ENCODE measurements around the gene HAAO.

DNA sequence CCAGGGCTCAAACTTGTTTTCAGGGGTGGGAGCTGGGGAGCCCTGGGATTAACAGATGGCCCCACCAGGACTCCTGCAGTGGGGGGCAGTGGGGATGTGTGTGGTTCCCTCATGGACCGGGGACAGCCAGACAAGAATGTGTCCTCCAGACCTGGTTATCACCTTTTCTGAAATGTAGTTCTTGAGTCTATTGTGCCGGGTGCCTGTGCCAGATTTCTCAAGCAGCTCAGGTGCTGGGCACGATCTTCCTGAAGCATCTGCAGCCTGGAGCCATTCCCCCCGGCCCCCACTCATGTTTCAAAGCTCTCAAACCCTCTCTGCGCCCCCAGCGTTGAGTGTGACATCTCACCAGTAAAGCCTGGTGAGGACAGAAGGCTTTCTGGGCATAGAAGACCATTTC is 48.4 kb upstream of the HAAO start:
- TF ChIP-seq SP1 (CRISPR knock-in tag; conservative IDR thresholded peaks at IDR 0.05), result no peak
- TF ChIP-seq ATF1 (CRISPR knock-in tag; IDR thresholded peaks at IDR 0.05), result no peak
- TF ChIP-seq KAT7 (CRISPR knock-in tag; IDR thresholded peaks at IDR 0.05; ENCODE audit: borderline replicate concordance), result no peak
- TF ChIP-seq ESRRA (CRISPR knock-in tag; IDR thresholded peaks at IDR 0.05; ENCODE audit: borderline replicate concordance), result no peak
- TF ChIP-seq, protein P1, sequence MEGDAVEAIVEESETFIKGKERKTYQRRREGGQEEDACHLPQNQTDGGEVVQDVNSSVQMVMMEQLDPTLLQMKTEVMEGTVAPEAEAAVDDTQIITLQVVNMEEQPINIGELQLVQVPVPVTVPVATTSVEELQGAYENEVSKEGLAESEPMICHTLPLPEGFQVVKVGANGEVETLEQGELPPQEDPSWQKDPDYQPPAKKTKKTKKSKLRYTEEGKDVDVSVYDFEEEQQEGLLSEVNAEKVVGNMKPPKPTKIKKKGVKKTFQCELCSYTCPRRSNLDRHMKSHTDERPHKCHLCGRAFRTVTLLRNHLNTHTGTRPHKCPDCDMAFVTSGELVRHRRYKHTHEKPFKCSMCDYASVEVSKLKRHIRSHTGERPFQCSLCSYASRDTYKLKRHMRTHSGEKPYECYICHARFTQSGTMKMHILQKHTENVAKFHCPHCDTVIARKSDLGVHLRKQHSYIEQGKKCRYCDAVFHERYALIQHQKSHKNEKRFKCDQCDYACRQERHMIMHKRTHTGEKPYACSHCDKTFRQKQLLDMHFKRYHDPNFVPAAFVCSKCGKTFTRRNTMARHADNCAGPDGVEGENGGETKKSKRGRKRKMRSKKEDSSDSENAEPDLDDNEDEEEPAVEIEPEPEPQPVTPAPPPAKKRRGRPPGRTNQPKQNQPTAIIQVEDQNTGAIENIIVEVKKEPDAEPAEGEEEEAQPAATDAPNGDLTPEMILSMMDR (IDR thresholded peaks at IDR 0.05), result no peak
- TF ChIP-seq FOXP1 (CRISPR knock-in tag; IDR thresholded peaks at IDR 0.05; ENCODE audit: borderline replicate concordance), result no peak
- TF ChIP-seq, protein P2, sequence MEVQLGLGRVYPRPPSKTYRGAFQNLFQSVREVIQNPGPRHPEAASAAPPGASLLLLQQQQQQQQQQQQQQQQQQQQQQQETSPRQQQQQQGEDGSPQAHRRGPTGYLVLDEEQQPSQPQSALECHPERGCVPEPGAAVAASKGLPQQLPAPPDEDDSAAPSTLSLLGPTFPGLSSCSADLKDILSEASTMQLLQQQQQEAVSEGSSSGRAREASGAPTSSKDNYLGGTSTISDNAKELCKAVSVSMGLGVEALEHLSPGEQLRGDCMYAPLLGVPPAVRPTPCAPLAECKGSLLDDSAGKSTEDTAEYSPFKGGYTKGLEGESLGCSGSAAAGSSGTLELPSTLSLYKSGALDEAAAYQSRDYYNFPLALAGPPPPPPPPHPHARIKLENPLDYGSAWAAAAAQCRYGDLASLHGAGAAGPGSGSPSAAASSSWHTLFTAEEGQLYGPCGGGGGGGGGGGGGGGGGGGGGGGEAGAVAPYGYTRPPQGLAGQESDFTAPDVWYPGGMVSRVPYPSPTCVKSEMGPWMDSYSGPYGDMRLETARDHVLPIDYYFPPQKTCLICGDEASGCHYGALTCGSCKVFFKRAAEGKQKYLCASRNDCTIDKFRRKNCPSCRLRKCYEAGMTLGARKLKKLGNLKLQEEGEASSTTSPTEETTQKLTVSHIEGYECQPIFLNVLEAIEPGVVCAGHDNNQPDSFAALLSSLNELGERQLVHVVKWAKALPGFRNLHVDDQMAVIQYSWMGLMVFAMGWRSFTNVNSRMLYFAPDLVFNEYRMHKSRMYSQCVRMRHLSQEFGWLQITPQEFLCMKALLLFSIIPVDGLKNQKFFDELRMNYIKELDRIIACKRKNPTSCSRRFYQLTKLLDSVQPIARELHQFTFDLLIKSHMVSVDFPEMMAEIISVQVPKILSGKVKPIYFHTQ (CRISPR knock-in tag; IDR thresholded peaks at IDR 0.05), result no peak
- TF ChIP-seq, protein P3, sequence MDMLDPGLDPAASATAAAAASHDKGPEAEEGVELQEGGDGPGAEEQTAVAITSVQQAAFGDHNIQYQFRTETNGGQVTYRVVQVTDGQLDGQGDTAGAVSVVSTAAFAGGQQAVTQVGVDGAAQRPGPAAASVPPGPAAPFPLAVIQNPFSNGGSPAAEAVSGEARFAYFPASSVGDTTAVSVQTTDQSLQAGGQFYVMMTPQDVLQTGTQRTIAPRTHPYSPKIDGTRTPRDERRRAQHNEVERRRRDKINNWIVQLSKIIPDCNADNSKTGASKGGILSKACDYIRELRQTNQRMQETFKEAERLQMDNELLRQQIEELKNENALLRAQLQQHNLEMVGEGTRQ (CRISPR knock-in tag; IDR thresholded peaks at IDR 0.05), result no peak

Measured in WTC11 (cell line).